Body of pancreas (tissue), 4 donors: ENCODE data around the gene ZNF205. TPM values are rescaled to one million over a fixed set of nuclear protein-coding genes. Genes with fewer than 3 reads are reported as not detected.

Experiments
- ATAC-seq: fragments of 150-250 bp; one replicate; pipeline ENCODE4 v1.9.1; 2016
- DNase-seq, 4 donors: peaks; one replicate each; pipeline ENCODE4 v3.0.0-alpha.2; 2019
- H3K27ac ChIP-seq, 4 donors: fragments of 200-600 bp; sonication (generic); 1 replicate in 3 of 4; 2 replicates in 1 of 4; pipeline versions ENCODE4 v1.5.1 to v1.6.1; 2016 to 2019; ENCODE audit warnings: mild to moderate bottlenecking in 1 of 4, mixed read lengths in 1 of 4, moderate library complexity in 1 of 4
- H3K27me3 ChIP-seq, 2 donors: fragments of 200-600 bp; sonication (generic); one replicate each; pipeline ENCODE4 v1.6.0; 2016; ENCODE audit warnings: mild to moderate bottlenecking in 1 of 2
- H3K36me3 ChIP-seq, 2 donors: fragments of 200-600 bp; sonication (generic); replicated peaks in 1 of 2; 2 replicates each; pipeline ENCODE4 v1.5.1; 2016; ENCODE audit warnings: low read depth in 2 of 2; ENCODE audit not compliant: insufficient read depth in 1 of 2
- H3K4me1 ChIP-seq: fragments of 200-600 bp; sonication (generic); one replicate; pipeline ENCODE4 v1.6.0; 2016
- H3K4me3 ChIP-seq, 2 donors: fragments of 200-600 bp; sonication (generic); 1 replicate in 1 of 2; 2 replicates in 1 of 2; pipeline ENCODE4 v1.5.1; 2016 to 2019
- H3K9me3 ChIP-seq, 3 donors: fragments of 200-600 bp; sonication (generic); 1 replicate in 2 of 3; 2 replicates in 1 of 3; pipeline ENCODE4 v1.5.1; 2016
- POLR2A ChIP-seq, 3 donors: fragments of 450-650 bp; IDR thresholded peaks; one replicate each; pipeline ENCODE4 v1.6.1; 2016; ENCODE audit warnings: antibody characterized with exemption in 3 of 3, mild to moderate bottlenecking in 2 of 3
- WGBS, 2 donors: methylation state at CpG; one replicate each; pipeline ENCODE4 v1.1.5; 2017; 5-methylcytosine and 5-hydroxymethylcytosine counted together
- intact Hi-C: fragments of 100-400 bp; cut with DNase I; formaldehyde crosslinking; loops from one replicate; pipeline ENCODE4 v1.15.1; 2023
- total RNA-seq, 2 donors: library from RNA; depleted of rRNA; stranded (reverse); fragments of >200 nt; gene quantifications; one replicate each; pipeline ENCODE4 v1.1.0, GENCODE V29; 2016
- TF ChIP-seq, protein P1 (sequence below), 7 experiments: fragments of 450-650 bp in 4 of 7; fragments of 200-600 bp in 3 of 7; sonication (generic) in 3 of 7; IDR thresholded peaks; one replicate each; pipeline ENCODE4 v1.5.1; 2016 to 2019; ENCODE audit warnings: antibody characterized with exemption in 7 of 7

Gene ZNF205
- total RNA-seq, 2 donors from 2014 or later = 14.2 to 20.0 TPM

DNA sequence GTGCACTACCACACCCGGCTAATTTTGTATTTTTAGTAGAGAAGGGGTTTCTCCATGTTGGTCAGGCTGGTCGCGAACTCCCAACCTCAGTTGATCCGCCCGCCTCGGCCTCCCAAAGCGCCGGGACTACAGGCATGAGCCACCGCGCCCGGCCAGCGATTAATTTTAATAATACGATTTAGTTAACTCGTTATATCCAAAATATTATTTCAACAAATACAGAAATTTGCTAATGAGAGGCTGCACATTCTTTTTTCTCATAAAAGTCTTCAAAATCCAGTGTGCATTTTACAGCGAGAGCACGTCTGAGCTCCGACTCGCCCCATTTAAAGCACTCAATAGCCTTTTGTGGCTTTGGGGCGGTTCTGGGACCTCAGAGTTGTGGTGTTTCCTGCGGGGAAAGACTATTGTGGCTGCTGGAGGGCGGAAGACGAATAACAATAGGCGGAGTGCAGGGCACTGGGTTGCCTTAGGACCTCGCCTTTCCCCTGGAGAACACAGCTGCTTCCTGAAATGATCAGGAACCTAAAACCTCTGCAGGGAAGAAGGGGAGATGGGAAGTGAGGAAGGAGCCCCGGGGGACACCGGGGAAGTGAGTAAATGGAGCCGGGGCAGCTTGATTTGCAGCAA is 10.4 kb upstream of the ZNF205 start:
- Histone ChIP-seq H3K27me3 (no peaks in the 10 kb centered on the region), H3K27ac (peak overlapping the region in 2 of 4 donors; percentile 15 to 23), H3K36me3 (no peaks in the 10 kb centered on the region), H3K9me3 (no peaks in the 10 kb centered on the region), H3K4me1 (peaks cover 24% of the 10 kb centered on the region), H3K4me3 (no peak overlapping the region)
- TF ChIP-seq POLR2A (IDR thresholded peaks at IDR 0.05) = no peak
- TF ChIP-seq, protein P1, sequence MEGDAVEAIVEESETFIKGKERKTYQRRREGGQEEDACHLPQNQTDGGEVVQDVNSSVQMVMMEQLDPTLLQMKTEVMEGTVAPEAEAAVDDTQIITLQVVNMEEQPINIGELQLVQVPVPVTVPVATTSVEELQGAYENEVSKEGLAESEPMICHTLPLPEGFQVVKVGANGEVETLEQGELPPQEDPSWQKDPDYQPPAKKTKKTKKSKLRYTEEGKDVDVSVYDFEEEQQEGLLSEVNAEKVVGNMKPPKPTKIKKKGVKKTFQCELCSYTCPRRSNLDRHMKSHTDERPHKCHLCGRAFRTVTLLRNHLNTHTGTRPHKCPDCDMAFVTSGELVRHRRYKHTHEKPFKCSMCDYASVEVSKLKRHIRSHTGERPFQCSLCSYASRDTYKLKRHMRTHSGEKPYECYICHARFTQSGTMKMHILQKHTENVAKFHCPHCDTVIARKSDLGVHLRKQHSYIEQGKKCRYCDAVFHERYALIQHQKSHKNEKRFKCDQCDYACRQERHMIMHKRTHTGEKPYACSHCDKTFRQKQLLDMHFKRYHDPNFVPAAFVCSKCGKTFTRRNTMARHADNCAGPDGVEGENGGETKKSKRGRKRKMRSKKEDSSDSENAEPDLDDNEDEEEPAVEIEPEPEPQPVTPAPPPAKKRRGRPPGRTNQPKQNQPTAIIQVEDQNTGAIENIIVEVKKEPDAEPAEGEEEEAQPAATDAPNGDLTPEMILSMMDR (IDR thresholded peaks at IDR 0.05) = no peak
- intact Hi-C loops = no loop called here
- DNase-seq = no peak
- ATAC-seq = no peak
- WGBS, 2 donors = 66 to 67% methylated on average over 26 to 27 of the region's 27 CpGs

DNA sequence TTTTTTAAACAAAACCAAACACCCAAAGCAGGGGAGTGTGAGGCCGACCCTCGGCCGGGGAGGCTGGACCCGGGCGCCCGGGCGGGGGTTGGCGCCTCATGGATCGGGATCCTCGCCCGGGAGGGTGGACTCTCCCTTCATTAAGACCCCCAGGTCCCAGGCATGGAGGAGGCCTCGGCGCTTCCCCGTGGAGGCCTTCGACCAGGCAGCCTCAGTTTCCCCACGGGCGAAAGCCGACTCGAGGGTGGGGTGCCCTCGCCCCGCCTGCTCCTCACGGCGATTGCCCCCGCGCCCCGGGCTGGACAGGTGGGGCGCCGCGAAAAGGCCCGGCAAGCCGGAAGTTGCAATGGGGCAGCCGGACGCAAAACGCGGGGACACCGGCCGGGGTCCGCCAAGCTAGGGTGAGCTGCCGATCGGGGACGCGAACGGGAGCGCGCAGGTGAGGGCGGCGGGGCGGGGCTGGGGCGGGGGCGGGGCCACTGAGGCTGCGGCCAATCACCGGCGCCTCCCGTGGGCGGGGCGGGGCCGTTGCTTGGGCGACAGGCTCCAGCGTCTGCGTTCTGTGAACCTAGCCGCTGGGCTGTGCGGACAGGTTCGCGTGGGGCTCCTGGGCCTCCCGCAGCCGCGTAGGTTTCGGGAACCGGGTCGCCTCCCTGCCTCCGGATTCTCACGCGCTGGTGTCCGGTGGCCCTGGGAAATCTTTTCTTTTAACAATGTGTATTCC is 6.0 kb upstream of the ZNF205 start:
- peak overlapping the region; percentile 80 to 90 (median 86) for H3K27ac ChIP-seq
- peak; percentile 33 to 88 (median 87) for TF ChIP-seq POLR2A (IDR thresholded peaks at IDR 0.05)
- TF ChIP-seq, protein P1 (IDR thresholded peaks at IDR 0.05) = no peak
- WGBS, 2 donors = 0 to 1% methylated on average over 17 to 74 of the region's 74 CpGs
- H3K27me3 ChIP-seq = no peaks in the 10 kb centered on the region
- DNase-seq (peak; percentile 95 to 97 (median 96)), ATAC-seq (peak; percentile 97)
- H3K9me3 ChIP-seq = no peaks in the 10 kb centered on the region
- intact Hi-C loops = no loop called here
- H3K36me3 ChIP-seq = no peaks in the 10 kb centered on the region
- peak overlapping the region; percentile 14 to 55 for H3K4me3 ChIP-seq
- H3K4me1 ChIP-seq = peaks cover 12% of the 10 kb centered on the region

DNA sequence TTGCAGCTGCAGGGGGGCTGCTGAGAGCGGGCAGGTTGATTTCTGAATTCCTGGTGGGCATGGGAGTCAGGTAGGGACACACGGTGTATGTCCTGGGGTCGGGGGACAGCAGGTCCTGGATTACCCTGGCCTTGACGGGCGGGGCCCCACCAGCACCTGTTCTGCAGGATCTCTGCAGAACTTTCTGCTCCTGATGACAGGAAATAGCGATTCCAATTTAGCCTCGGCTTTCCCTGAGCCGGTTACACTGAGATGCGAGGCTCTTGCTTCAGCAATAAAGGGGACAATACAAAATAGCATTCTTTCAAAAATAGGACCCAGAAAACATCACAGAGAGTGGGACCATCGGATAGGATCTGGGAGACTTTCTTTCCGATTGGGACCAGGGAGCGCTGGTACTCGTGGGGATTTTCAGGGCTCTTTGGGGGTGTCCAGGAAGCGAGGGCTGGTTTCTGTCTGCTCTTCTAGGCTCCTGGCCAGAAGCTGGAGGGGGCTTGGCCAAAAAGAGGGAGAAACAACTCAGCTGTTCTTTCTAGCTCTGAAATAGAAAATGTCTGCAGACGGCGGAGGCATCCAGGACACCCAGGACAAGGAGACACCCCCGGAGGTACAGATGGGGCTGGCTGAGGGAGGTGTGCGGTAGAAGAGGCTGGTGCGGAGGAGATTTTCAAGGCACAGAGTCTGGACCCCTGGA is 642 bp downstream of the ZNF205 start:
- intact Hi-C loops = loop anchor here (10.0 kb wide), 1 partner anchor 58 kb away; no protein-coding TSS in a partner anchor
- peak overlapping the region; percentile 51 to 68 for H3K4me3 ChIP-seq
- H3K4me1 ChIP-seq = peaks cover 29% of the 10 kb centered on the region
- TF ChIP-seq POLR2A (IDR thresholded peaks at IDR 0.05) = no peak
- TF ChIP-seq, protein P1 (IDR thresholded peaks at IDR 0.05) = no peak
- H3K27ac ChIP-seq = peak overlapping the region in 3 of 4 donors; percentile 38 to 69 (median 56)
- no peaks in the 10 kb centered on the region for H3K27me3 ChIP-seq
- no peaks in the 10 kb centered on the region for H3K36me3 ChIP-seq
- 14 to 20% methylated on average over 13 to 17 of the region's 19 CpGs for WGBS, 2 donors
- ATAC-seq = peak; percentile 5
- H3K9me3 ChIP-seq = no peaks in the 10 kb centered on the region
- DNase-seq = no peak

DNA sequence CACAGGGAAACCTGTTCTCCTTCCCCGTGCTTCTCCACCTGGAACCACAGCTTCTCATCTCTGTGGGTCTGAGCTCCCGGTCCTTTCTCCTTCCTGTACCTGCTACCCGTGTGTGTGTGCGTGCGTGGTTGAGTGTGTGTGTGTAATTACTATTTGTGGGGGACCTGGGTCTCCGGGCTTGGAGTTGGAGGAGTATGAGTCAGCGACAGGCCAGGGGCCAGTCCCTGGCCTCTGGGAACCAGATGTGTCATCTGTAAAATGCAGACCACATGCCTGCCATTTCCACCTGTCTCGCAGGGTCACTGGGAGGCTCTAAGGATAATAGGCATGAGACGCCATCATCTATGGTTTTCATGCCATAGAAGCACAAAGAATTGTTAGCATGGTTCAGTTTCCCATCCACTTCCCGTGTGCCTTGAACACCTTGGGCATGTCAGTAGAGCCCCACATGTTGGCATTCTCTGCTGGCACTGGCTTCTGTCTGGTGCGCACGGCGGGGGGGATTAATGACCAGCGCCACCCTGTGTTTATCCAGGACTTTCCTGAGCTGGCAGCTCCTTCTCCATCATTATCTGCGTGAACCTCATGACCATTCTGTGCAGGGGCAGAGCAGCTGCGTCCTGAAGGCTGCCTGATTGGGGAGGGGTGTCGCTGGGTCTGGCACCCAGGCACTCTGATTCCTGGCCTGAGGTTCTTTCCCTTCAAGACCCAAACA is 1.5 kb downstream of the ZNF205 start:
- DNase-seq = no peak
- no peak overlapping the region for H3K4me3 ChIP-seq

More for the DNA sequence above, 1.5 kb downstream of the ZNF205 start:
- Histone ChIP-seq H3K4me1 (peaks cover 29% of the 10 kb centered on the region), H3K27me3 (no peaks in the 10 kb centered on the region), H3K9me3 (no peaks in the 10 kb centered on the region), H3K36me3 (no peaks in the 10 kb centered on the region), H3K27ac (no peak overlapping the region)
- TF ChIP-seq, protein P1 (IDR thresholded peaks at IDR 0.05) = no peak
- no peak for TF ChIP-seq POLR2A (IDR thresholded peaks at IDR 0.05)
- ATAC-seq = no peak
- WGBS, 2 donors = 57 to 59% methylated on average over 11 to 17 of the region's 17 CpGs
- intact Hi-C loops = loop anchor here (10.0 kb wide), 1 partner anchor 59 kb away; no protein-coding TSS in a partner anchor
